Stimulated activated CD4-positive, alpha-beta T cell treated with anti-CD3 and anti-CD28 coated beads, Interleukin-2, amount 100 ng/mL, for 4 hours (primary cell): ENCODE data around the gene ATP13A4.

Source experiments
- DNase-seq: peaks from one replicate; pipeline ENCODE4 v3.0.0-alpha.2; 2020; ENCODE audit warnings: low read depth

ATP13A4 gene

GRCh38 chr3:193391902-193392301 is 162.8 kb downstream of the ATP13A4 start:
- DNase-seq, result no peak

DNA sequence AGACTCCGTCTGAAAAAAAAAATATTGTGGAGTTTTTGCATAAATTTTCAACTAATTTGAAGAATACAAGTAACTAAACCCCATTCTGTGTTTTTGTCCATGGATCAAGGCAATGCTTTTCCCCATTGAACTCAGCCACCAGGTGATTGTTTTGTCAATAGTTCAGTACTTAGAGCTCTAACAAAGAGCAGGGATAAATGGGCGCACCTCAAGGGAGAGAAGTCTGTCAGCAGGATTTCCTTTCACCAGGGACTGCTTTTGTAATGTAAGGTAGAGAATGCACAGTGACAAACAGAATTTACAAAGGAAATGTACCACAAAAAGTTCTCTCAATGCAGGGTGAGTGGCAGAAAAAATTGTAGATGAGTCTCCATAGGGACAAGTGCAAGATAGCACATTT is 165.4 kb downstream of the ATP13A4 start:
- DNase-seq, result no peak

DNA sequence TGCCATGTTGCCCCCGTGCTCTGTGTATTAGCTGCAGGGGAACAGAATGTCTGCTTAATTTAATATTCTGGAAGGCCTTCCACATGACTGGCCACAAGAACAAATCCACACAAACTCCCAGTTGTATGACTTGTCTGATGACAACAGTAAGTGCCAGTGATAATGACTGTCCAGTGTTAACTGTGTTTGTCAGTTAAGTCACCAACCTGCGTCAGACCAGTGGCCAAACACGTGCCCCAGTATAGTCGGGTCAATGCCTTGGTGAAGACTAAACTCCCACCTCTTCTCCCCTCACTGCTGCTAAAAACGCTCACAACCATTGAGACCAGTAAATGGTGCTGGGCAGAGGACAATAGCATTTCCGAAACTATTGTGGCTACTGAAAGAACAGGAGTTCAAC is 166.3 kb downstream of the ATP13A4 start:
- DNase-seq, result no peak

- DNase-seq, result no peak
These were observed 167.1 kb downstream of the ATP13A4 start for GRCh38 chr3:193387596-193387995.

- DNase-seq, result no peak
These were observed 176.0 kb downstream of the ATP13A4 start, which contains the start of gene ATP13A5 for GRCh38 chr3:193378706-193379105. Gene ATP13A5, minus strand, starts transcription at chr3:193378753. Its CDS starts 28 bp downstream, at chr3:193378725.

- no peak for DNase-seq
These were observed 177.1 kb downstream of the ATP13A4 start for GRCh38 chr3:193377591-193377990.

DNA sequence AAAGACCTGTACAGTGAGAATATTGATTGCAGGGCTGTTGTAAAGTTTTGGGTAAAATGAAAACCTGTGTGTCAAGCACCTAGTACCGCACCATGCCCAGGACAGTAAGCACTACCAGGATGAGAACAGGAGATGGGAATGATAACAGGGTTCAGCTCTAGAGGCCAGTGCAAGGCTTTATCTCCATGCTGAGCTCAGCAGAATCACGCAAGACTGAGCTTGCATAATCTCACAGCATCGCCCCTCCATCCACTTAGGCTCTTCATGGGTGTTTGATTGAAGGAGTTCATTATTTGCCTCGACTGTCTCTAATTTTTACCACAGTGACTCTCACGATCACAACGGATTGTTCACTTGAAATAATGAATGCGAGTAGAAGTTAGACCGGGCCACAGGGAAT is 179.1 kb downstream of the ATP13A4 start:
- no peak for DNase-seq

DNA sequence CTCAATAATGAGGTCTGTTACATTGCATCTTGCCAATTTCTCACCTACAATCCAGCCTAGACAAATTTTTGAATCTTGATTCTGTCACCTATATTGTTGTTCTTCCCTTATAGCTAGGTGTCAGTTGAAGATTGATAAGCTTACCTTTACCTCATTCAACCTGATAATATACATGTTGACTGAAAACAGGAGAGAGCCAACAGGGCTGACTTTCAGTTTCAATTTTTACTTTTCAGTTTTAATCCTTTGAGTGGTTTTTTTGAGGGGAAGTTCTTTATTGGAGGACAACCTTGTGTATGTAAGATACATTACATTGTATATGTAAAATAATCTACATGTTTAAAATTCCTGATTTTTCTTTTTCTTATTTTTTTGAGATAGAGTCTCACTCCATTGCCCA is 181.9 kb downstream of the ATP13A4 start:
- no peak for DNase-seq

- DNase-seq, result no peak
These were observed 186.8 kb downstream of the ATP13A4 start for GRCh38 chr3:193367868-193368267.

GRCh38 chr3:193357291-193357690 is 197.4 kb downstream of the ATP13A4 start:
- no peak for DNase-seq

DNA sequence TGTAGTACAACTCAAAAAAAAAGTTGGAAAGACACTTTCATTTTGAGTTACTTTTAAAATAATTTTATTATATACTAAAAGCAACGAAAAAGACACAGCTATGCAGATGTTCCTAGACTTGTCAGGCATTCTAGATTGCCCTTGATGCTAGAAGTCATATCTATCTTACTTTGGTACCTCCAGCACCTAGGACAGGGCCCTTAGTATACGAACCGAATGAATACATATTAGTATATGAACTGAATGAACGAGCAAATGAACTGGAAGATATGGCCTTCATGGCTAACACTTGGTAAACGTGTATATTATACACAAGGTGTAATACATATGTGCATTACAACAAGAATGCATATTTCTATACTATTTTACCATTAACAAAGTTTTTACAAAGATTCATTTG is 200.3 kb downstream of the ATP13A4 start:
- no peak for DNase-seq
